Thymus (tissue), 11 donors: ENCODE measurements around the gene PIK3R5. TPM values are rescaled to one million over a fixed set of nuclear protein-coding genes. Genes with fewer than 3 reads are reported as not detected.

Experiments used
- DNase-seq, 9 donors: peaks; one replicate each; pipeline ENCODE4 v3.0.0-alpha.2; 2013; ENCODE audit warnings: low spot score in 9 of 9, low read depth in 6 of 9, missing footprints in 1 of 9
- H3K27ac ChIP-seq, 2 donors: one replicate each; pipeline ENCODE4 v1.5.1; 2013; ENCODE audit warnings: control low read depth in 1 of 2, low read depth in 1 of 2, low read length in 1 of 2, mild to moderate bottlenecking in 1 of 2, moderate library complexity in 1 of 2
- H3K27me3 ChIP-seq, 2 donors: one replicate each; pipeline ENCODE4 v1.5.1; 2013; ENCODE audit warnings: low read length in 1 of 2; ENCODE audit not compliant: control insufficient read depth in 2 of 2, insufficient read depth in 1 of 2
- H3K36me3 ChIP-seq, 2 donors: one replicate each; pipeline ENCODE4 v1.5.1; 2013; ENCODE audit warnings: low read length in 1 of 2, mild to moderate bottlenecking in 1 of 2, moderate library complexity in 1 of 2; ENCODE audit not compliant: control insufficient read depth in 2 of 2, insufficient read depth in 2 of 2
- H3K4me1 ChIP-seq, 2 donors: one replicate each; pipeline ENCODE4 v1.5.1; 2013; ENCODE audit warnings: low read length in 2 of 2; ENCODE audit not compliant: control insufficient read depth in 2 of 2, insufficient read depth in 2 of 2
- H3K4me3 ChIP-seq, 2 donors: one replicate each; pipeline ENCODE4 v1.5.1; 2013; ENCODE audit warnings: low read length in 2 of 2, control low read depth in 1 of 2, mild to moderate bottlenecking in 1 of 2
- H3K9me3 ChIP-seq, 2 donors: one replicate each; pipeline ENCODE4 v1.5.1; 2013; ENCODE audit warnings: low read length in 1 of 2, mild to moderate bottlenecking in 1 of 2; ENCODE audit not compliant: control insufficient read depth in 2 of 2, insufficient read depth in 1 of 2
- WGBS: extraction: QIAGEN DNeasy Blood & Tissue Kit; methylation state at CpG from one replicate; pipeline ENCODE4 v1.1.7; 2013; 5-methylcytosine and 5-hydroxymethylcytosine counted together
- polyA plus RNA-seq: library from polyadenylated mRNA; stranded (reverse); fragments of 200-250 nt; gene quantifications from one replicate; pipeline ENCODE4 v1.2.3, GENCODE V29; 2013
- total RNA-seq: library from RNA; stranded (reverse); fragments of 120-200 nt; gene quantifications from one replicate; pipeline ENCODE4 v1.2.4, GENCODE V29; 2013
- donor health status: healthy.

Gene PIK3R5
- total and polyA plus RNA-seq, 2 donors: 15.2 to 20.4 TPM

DNA sequence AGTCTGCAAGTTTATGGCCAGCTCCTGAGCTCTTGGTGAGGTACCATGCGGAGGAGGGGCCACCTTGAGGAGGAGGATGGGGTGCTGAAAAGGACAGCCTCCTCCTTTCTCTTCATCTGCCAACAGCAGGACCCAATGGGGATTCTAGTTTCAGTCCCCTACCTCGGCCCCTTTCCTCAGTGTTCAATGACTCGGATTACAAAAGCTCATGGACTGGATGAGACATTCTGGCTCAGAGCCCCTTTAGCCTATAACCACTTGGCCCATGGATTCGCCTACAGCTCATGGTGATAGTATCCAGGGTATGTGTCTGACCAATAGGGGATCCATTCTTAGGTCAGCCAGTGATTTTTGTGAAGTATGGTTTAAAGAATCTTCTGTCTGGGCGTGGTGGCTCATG is 89.5 kb downstream of the PIK3R5 start:
- Histone ChIP-seq H3K4me1 (peaks cover 5 to 24% of the 10 kb centered on the region in 2 donors), H3K27me3 (no peaks in the 10 kb centered on the region), H3K36me3 (peaks cover 15 to 25% of the 10 kb centered on the region in 2 donors), H3K9me3 (no peaks in the 10 kb centered on the region), H3K27ac (no peak overlapping the region), H3K4me3 (no peak overlapping the region)
- DNase-seq: no peak
- WGBS: 94% methylated on average over 5 of the region's 5 CpGs

DNA sequence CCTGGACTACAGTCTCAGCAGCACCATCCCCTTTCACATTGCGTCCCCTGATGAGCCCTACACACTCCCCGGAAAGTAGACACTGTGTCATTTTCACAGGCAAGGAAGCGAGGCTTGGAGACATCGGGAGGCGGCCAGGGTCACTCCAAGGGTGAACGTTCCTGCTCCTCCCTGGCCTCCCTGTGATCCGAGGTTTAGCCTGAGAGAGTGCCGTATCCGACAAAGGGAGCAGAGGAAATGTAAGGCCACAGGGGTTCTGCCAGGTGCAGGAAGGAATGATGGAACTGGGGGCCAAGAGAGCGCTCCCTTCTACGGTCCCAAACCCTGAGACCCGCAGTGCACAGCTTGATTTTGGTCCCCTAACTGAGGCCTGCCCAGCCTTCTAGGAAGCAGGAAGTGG is 90.1 kb downstream of the PIK3R5 start:
- H3K4me3 ChIP-seq: no peak overlapping the region
- no peaks in the 10 kb centered on the region for H3K27me3 ChIP-seq
- no peak overlapping the region for H3K27ac ChIP-seq
- 98% methylated on average over 12 of the region's 12 CpGs for WGBS
- H3K4me1 ChIP-seq: peaks cover 5 to 24% of the 10 kb centered on the region in 2 donors
- no peaks in the 10 kb centered on the region for H3K9me3 ChIP-seq
- no peak for DNase-seq
- H3K36me3 ChIP-seq: peaks cover 12 to 20% of the 10 kb centered on the region in 2 donors

DNA sequence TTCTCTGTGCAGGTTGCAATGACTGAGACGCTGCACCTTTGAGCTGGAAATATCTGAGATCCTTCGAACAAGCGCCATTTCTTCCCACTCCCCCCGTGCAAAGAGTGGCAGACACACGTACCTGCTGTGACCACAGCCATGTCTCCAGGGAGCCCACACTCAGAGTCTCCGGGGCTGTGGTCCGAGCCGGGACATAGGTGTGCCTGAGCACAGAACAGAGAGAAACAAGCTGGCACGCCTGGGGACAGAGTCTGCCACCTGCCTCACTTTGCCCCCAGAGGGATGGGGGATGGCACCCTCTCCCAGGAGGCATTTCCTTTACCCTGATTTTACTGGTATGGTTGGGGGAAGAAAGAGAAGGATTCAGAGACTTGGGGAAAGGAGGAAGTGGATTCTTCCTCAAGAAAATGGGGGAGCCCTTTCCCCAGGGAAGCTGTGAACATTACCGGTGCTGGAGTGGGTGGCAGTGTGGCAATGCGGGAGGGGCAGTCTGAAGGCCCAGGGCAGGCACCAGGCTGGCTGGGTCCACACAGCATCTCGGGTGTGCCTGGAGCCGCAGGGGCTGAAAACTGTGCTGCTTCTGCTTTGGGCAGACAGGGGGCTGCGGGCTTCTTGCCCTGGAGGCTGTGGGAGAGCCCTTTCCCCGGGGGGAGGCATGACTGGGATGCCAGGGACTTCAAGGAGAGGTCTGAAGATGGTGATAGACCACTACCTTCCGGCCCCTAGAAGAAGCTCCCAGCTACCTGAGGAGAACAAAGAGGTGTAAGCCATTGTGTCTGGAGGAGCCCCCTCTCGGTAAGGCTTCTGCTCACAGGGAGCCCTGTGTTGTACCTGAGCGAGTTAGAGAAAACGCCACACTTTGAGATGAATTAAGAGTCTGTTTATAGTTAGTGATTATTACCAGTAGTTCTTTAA is 91.4 kb downstream of the PIK3R5 start:
- WGBS: 80% methylated on average over 19 of the region's 19 CpGs
- no peaks in the 10 kb centered on the region for H3K9me3 ChIP-seq
- peaks cover 5 to 24% of the 10 kb centered on the region in 2 donors for H3K4me1 ChIP-seq
- H3K4me3 ChIP-seq: no peak overlapping the region
- H3K36me3 ChIP-seq: peaks cover 0 to 10% of the 10 kb centered on the region in 2 donors
- DNase-seq: peak in 1 of 9 donors; percentile 43
- no peaks in the 10 kb centered on the region for H3K27me3 ChIP-seq
- no peak overlapping the region for H3K27ac ChIP-seq

DNA sequence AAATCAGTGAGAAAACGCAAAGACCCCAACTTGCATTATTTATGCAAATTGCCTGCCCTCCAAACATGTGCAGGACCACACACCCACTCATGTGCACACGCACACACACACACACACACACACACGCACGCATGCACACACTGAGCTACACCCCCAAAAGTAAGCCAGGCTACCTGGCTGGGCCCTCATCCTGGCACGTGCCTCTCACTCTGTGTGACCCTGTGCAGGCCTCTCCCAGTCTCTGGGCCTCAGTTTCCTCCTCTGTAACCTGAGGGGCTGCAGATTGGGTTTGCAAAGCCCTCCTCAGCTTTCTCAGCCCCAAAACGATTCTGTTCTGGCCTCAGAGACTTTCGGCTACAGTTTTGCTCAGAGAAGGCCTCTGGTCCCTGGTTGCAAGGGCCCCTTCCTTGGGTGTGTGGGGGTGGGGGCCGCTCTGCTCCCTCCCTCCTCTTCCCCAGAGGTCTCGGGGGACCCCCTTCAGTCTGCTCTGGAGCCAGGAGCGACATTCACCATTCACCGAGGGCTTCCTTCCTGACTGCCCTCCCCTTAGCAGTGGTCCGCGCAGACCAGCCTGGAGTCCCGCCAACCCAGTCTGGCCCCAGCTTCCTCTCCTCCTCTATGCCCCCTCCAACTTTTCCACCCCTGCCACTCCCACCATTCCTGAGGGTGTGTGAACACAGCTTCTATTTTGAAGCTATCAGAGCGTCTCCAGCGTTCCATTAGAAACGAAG is 92.6 kb downstream of the PIK3R5 start:
- Histone ChIP-seq H3K4me3 (no peak overlapping the region), H3K9me3 (no peaks in the 10 kb centered on the region), H3K4me1 (peaks cover 5 to 35% of the 10 kb centered on the region in 2 donors), H3K27ac (no peak overlapping the region), H3K27me3 (no peaks in the 10 kb centered on the region), H3K36me3 (peaks cover 0 to under 1% of the 10 kb centered on the region in 2 donors)
- WGBS: 76% methylated on average over 17 of the region's 17 CpGs
- no peak for DNase-seq

DNA sequence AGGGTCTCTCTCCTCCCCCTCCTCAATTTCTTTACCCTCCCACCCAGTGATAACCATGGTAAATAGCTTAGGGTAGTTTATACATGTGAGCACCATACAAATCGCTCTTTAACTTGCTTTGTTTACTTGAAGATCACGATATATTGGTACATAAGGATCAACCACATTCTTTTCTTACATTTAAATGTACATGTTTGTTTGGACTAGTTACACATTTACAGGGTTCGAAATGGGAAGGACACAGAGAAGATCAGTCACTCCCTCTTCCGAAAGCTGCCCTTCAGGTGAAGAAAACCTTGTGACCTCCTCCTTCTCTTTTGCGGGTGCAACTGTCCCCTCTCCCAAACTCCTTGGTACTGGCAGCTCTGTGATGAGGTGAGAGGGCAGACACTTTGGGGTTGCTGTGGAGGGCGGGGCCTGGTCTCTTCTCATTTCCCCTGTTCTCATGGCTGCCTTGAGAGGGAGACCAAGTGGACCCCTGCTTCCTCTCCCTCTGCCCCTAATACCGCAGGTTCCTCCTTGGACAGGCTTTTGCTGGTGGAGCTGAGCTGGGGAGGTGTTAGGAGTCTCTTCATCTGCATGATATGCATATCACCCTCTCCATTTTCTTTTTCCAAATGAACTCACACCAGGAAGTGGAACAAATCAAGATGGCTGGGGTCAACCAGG is 93.3 kb downstream of the PIK3R5 start:
- Histone ChIP-seq H3K4me3 (no peak overlapping the region), H3K9me3 (no peaks in the 10 kb centered on the region)
- WGBS: 85% methylated on average over 7 of the region's 7 CpGs

DNA sequence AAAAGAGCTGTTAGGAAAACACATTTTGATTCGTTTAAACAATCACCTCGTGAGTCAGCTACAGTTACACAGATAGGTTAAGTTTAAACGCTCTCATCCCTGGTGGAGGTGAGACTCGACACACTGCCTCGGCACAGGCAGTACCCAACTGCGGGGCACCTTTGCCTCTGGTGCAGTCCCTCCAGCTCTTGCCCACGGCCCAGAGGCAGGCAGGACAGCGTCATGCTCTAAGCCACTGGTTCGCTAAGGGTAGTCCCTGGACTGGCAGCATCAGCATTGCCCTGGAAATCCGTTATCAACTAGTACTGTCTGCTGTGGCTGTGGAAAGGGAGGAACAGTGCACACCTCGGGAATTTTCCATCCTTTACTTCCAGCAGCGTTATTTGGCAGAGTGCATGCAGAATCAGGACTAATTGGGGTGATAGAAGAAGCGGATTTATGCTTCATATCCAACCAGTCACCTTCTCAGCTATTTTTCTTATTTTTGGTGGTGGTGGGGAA is 94.4 kb downstream of the PIK3R5 start:
- Histone ChIP-seq H3K27me3 (no peaks in the 10 kb centered on the region), H3K4me3 (no peak overlapping the region), H3K36me3 (no peaks in the 10 kb centered on the region), H3K4me1 (peaks cover 5 to 50% of the 10 kb centered on the region in 2 donors), H3K9me3 (no peaks in the 10 kb centered on the region), H3K27ac (no peak overlapping the region)
- no peak for DNase-seq
- WGBS: 96% methylated on average over 13 of the region's 13 CpGs

More for the DNA sequence above, 93.3 kb downstream of the PIK3R5 start:
- no peak overlapping the region for H3K27ac ChIP-seq
- H3K4me1 ChIP-seq: peaks cover 5 to 42% of the 10 kb centered on the region in 2 donors
- no peaks in the 10 kb centered on the region for H3K27me3 ChIP-seq
- DNase-seq: no peak
- H3K36me3 ChIP-seq: no peaks in the 10 kb centered on the region

DNA sequence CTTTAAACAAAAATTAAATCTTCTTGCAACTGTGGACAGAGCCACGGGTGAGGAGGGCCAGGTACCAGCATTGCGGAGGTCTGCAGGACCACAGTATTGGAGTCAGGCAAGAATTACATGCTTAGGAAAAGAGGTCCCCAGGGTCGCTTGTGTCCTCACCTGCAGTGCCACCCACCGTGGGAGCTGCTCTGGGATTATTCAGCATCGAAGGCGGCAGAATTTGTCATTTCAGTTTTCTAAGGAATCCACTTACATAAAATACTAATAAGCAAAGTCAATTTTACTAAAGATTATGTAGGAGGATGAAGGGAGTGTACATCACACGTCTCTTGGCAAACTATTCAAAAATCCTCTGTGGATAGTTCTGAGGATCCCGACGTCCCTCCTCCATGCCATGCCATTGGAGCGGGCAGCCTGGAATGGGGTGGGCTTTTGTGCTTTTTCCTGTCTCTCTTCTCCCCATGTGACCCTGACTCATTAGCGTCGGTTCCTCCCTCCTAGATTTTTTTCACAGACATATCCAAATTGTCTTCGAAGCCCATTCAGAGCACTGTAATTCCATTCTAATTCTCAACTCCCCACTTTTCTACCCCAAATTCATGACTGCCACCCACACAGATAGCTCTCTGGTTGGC is 95.0 kb downstream of the PIK3R5 start:
- peaks cover 5 to 56% of the 10 kb centered on the region in 2 donors for H3K4me1 ChIP-seq
- H3K9me3 ChIP-seq: no peaks in the 10 kb centered on the region
- no peak for DNase-seq
- 97% methylated on average over 13 of the region's 13 CpGs for WGBS
- no peak overlapping the region for H3K4me3 ChIP-seq
- no peaks in the 10 kb centered on the region for H3K27me3 ChIP-seq
- H3K36me3 ChIP-seq: no peaks in the 10 kb centered on the region
- H3K27ac ChIP-seq: no peak overlapping the region

DNA sequence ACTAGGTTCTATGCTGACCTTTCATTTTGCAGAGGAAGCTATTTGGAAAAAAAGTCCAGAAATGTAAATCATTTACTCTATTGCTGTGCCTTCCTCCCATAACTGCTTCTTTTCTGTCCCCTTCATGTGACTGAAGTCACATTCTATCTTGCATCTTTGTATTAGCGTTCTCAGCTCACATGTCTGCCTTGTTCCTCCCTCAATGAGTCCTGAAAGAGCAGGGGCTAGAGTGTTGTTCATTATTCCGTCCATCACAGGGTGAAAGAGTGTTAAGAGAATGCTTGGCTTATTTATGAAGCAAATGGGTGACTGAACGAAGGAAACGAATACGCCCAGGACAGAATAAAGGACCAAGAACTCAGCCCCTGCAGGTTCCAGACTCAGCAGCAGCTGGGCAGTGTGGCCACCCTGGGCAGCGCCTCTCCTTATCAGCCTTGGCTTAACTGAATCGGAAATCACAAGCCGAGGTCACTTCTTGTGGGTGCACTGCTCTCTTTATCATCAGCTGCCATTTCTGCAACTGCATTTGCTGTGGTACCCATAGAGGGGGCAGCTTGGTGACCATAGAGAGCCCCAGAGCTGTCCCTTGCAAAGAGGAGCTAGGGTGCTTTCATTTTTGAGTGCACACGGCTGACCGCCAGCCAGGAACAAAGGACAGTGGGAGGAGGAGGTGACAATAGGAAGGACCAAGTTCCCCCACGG is 96.2 kb downstream of the PIK3R5 start:
- 98% methylated on average over 11 of the region's 11 CpGs for WGBS
- H3K9me3 ChIP-seq: no peaks in the 10 kb centered on the region
- no peak overlapping the region for H3K27ac ChIP-seq
- no peak for DNase-seq
- H3K27me3 ChIP-seq: no peaks in the 10 kb centered on the region
- no peaks in the 10 kb centered on the region for H3K36me3 ChIP-seq
- no peak overlapping the region for H3K4me3 ChIP-seq
- H3K4me1 ChIP-seq: peaks cover 3 to 61% of the 10 kb centered on the region in 2 donors
